ENCODE measurements around the gene KCNAB1. TPM values are rescaled to one million over a fixed set of nuclear protein-coding genes. Genes with fewer than 3 reads are reported as not detected.

KCNAB1 gene
- total and polyA plus RNA-seq, 4 donors: 0.16 to 2.4 (median 0.72) TPM

- 47 to 65% methylated on average over 3 of the region's 3 CpGs for WGBS, 2 donors
Observed at GRCh38 chr3:156465194-156465593, 344.8 kb downstream of the KCNAB1 start.

DNA sequence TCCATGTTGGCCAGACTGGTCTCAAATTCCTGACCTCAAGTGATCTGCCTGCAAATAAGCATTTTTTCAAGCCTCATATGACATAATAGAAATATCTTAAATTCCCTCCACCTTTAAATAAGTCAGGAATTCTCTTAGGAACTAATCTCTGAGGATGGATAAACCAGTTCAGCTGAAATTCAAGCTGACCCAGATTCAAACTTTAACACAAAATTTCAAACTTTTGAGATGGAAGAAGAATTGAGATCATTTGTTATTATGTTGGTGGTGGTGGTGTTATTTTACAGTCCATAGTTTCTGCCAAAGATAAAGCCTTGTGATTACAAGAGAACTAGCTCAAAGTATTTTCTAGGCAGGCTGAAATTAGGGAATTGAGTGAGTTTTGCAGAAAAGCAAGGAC, 349.1 kb downstream of the KCNAB1 start:
- H3K36me3 ChIP-seq (ENCODE audit: control insufficient read depth in 4 of 4, insufficient read depth in 4 of 4, low read length in 4 of 4): no peaks in the 10 kb centered on the region
- no peak for ATAC-seq (ENCODE audit: insufficient read depth, low FRiP score)

More at GRCh38 chr3:156465194-156465593, 344.8 kb downstream of the KCNAB1 start:
- Histone ChIP-seq H3K4me1 (ENCODE audit: control insufficient read depth in 5 of 5, insufficient read depth in 5 of 5, low read length in 5 of 5) (no peaks in the 10 kb centered on the region), H3K36me3 (ENCODE audit: control insufficient read depth in 4 of 4, insufficient read depth in 4 of 4, low read length in 4 of 4) (no peaks in the 10 kb centered on the region), H3K4me3 (no peak overlapping the region), H3K9me3 (ENCODE audit: control insufficient read depth in 4 of 4, insufficient read depth in 3 of 4, low read length in 3 of 4) (no peaks in the 10 kb centered on the region), H3K27me3 (ENCODE audit: control insufficient read depth in 3 of 3, insufficient read depth in 3 of 3, low read length in 2 of 3) (no peaks in the 10 kb centered on the region), H3K27ac (ENCODE audit: low read depth in 1 of 2, low read length in 1 of 2) (no peak overlapping the region), H3K9ac (ENCODE audit: insufficient read depth in 1 of 2, low read length in 2 of 2) (no peak overlapping the region)
- ATAC-seq (ENCODE audit: insufficient read depth, low FRiP score): no peak
- DNase-seq: no peak
- TF ChIP-seq, protein P1, sequence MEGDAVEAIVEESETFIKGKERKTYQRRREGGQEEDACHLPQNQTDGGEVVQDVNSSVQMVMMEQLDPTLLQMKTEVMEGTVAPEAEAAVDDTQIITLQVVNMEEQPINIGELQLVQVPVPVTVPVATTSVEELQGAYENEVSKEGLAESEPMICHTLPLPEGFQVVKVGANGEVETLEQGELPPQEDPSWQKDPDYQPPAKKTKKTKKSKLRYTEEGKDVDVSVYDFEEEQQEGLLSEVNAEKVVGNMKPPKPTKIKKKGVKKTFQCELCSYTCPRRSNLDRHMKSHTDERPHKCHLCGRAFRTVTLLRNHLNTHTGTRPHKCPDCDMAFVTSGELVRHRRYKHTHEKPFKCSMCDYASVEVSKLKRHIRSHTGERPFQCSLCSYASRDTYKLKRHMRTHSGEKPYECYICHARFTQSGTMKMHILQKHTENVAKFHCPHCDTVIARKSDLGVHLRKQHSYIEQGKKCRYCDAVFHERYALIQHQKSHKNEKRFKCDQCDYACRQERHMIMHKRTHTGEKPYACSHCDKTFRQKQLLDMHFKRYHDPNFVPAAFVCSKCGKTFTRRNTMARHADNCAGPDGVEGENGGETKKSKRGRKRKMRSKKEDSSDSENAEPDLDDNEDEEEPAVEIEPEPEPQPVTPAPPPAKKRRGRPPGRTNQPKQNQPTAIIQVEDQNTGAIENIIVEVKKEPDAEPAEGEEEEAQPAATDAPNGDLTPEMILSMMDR (IDR thresholded peaks at IDR 0.05; ENCODE audit: control extremely low read depth, extremely low read depth): no peak

GRCh38 chr3:156471431-156471830, 351.1 kb downstream of the KCNAB1 start:
- H3K9me3 ChIP-seq (ENCODE audit: control insufficient read depth in 4 of 4, insufficient read depth in 3 of 4, low read length in 3 of 4): no peaks in the 10 kb centered on the region
- no peak overlapping the region for H3K4me3 ChIP-seq
- DNase-seq: no peak
- 55 to 72% methylated on average over 3 of the region's 3 CpGs for WGBS, 2 donors
- no peaks in the 10 kb centered on the region for H3K27me3 ChIP-seq (ENCODE audit: control insufficient read depth in 3 of 3, insufficient read depth in 3 of 3, low read length in 2 of 3)
- no peaks in the 10 kb centered on the region for H3K36me3 ChIP-seq (ENCODE audit: control insufficient read depth in 4 of 4, insufficient read depth in 4 of 4, low read length in 4 of 4)
- TF ChIP-seq, protein P1 (IDR thresholded peaks at IDR 0.05; ENCODE audit: control extremely low read depth, extremely low read depth): no peak
- no peaks in the 10 kb centered on the region for H3K4me1 ChIP-seq (ENCODE audit: control insufficient read depth in 5 of 5, insufficient read depth in 5 of 5, low read length in 5 of 5)
- no peak for ATAC-seq (ENCODE audit: insufficient read depth, low FRiP score)
- no peak overlapping the region for H3K9ac ChIP-seq (ENCODE audit: insufficient read depth in 1 of 2, low read length in 2 of 2)
- H3K27ac ChIP-seq (ENCODE audit: low read depth in 1 of 2, low read length in 1 of 2): no peak overlapping the region

More for the DNA sequence above, 349.1 kb downstream of the KCNAB1 start:
- no peaks in the 10 kb centered on the region for H3K27me3 ChIP-seq (ENCODE audit: control insufficient read depth in 3 of 3, insufficient read depth in 3 of 3, low read length in 2 of 3)
- TF ChIP-seq, protein P1 (IDR thresholded peaks at IDR 0.05; ENCODE audit: control extremely low read depth, extremely low read depth): no peak
- H3K4me1 ChIP-seq (ENCODE audit: control insufficient read depth in 5 of 5, insufficient read depth in 5 of 5, low read length in 5 of 5): no peaks in the 10 kb centered on the region
- no peak overlapping the region for H3K27ac ChIP-seq (ENCODE audit: low read depth in 1 of 2, low read length in 1 of 2)
- H3K9me3 ChIP-seq (ENCODE audit: control insufficient read depth in 4 of 4, insufficient read depth in 3 of 4, low read length in 3 of 4): no peaks in the 10 kb centered on the region
- H3K9ac ChIP-seq (ENCODE audit: insufficient read depth in 1 of 2, low read length in 2 of 2): no peak overlapping the region
- H3K4me3 ChIP-seq: no peak overlapping the region
- no peak for DNase-seq

DNA sequence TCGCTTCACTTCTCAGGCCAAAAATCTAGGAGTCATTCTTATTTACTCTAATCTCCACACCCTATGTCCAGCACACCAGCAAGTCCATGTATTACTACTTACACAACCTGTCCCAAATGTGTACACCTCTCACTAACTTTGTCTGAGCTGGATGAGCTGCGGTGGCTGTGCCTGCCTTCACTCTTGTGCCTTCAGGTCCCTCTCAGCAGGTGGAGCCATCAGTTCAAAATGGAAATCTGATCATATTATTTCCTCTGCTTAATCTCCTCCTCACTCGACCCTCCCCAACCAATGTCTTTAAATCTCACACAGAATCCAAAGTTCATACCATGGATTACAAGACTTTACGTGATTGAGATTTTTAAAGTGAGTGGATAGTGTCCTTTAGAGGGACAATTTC, 351.8 kb downstream of the KCNAB1 start:
- DNase-seq (no peak), ATAC-seq (ENCODE audit: insufficient read depth, low FRiP score) (no peak)
- Histone ChIP-seq H3K4me3 (no peak overlapping the region), H3K9ac (ENCODE audit: insufficient read depth in 1 of 2, low read length in 2 of 2) (no peak overlapping the region), H3K4me1 (ENCODE audit: control insufficient read depth in 5 of 5, insufficient read depth in 5 of 5, low read length in 5 of 5) (no peaks in the 10 kb centered on the region), H3K9me3 (ENCODE audit: control insufficient read depth in 4 of 4, insufficient read depth in 3 of 4, low read length in 3 of 4) (no peaks in the 10 kb centered on the region), H3K36me3 (ENCODE audit: control insufficient read depth in 4 of 4, insufficient read depth in 4 of 4, low read length in 4 of 4) (no peaks in the 10 kb centered on the region), H3K27ac (ENCODE audit: low read depth in 1 of 2, low read length in 1 of 2) (no peak overlapping the region), H3K27me3 (ENCODE audit: control insufficient read depth in 3 of 3, insufficient read depth in 3 of 3, low read length in 2 of 3) (no peaks in the 10 kb centered on the region)
- TF ChIP-seq, protein P1 (IDR thresholded peaks at IDR 0.05; ENCODE audit: control extremely low read depth, extremely low read depth): no peak
- WGBS, 2 donors: 82 to 85% methylated on average over 4 of the region's 4 CpGs
